AG09309 (cell line): ENCODE results near the gene PDE4D.
A peak's percentile ranks its signal among the peaks of the same experiment; 100 is the strongest.

ENCODE experiments used
- DNase-seq: peaks from one replicate; pipeline ENCODE4 v3.0.0-alpha.2; 2010; ENCODE audit warnings: low read depth
- H3K4me3 ChIP-seq: 2 replicates; pipeline ENCODE4 v1.5.1; 2011; ENCODE audit warnings: mild to moderate bottlenecking, low read depth, low read length, moderate library complexity; ENCODE audit not compliant: control insufficient read depth
- TF ChIP-seq, protein P1 (sequence below): IDR thresholded peaks from 2 replicates; pipeline ENCODE4 v1.5.1; 2011; ENCODE audit warnings: mild to moderate bottlenecking, low read depth, low read length, inconsistent platforms; ENCODE audit not compliant: insufficient read depth, control insufficient read depth; ENCODE audit errors: missing control alignments

Gene PDE4D

DNA sequence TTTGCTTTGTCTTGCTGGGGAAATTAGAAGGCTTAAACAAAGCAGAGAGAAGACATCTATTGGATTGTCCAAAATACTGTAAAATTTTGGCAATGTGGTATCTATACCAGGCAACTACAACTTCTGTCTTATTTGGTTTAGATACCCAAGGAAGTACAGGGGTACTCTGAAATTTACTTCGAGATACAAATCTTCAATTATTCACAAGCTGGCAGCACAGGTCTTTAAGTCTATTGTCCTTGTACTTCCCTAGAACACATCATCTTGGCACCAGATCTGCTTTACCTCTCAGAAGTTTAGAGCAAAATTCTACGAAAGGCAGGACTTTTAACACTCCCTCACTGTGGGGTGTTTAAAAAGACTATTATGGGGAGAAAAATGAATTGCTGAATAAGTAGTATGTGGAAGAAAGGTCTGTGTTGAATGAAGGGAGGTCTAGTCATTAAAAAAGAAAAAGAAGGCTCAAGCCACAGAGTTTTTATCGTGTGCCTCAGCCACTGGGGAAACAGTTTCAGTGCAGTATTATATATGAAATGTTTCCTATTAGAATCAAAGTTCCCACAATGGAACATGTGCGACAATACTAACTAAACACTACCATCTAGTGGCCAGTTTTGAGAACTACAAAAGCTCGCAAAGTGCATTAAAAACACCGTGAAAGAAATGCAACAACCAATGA is 93.7 kb downstream of the PDE4D start:
- no peak for DNase-seq
- TF ChIP-seq, protein P1, sequence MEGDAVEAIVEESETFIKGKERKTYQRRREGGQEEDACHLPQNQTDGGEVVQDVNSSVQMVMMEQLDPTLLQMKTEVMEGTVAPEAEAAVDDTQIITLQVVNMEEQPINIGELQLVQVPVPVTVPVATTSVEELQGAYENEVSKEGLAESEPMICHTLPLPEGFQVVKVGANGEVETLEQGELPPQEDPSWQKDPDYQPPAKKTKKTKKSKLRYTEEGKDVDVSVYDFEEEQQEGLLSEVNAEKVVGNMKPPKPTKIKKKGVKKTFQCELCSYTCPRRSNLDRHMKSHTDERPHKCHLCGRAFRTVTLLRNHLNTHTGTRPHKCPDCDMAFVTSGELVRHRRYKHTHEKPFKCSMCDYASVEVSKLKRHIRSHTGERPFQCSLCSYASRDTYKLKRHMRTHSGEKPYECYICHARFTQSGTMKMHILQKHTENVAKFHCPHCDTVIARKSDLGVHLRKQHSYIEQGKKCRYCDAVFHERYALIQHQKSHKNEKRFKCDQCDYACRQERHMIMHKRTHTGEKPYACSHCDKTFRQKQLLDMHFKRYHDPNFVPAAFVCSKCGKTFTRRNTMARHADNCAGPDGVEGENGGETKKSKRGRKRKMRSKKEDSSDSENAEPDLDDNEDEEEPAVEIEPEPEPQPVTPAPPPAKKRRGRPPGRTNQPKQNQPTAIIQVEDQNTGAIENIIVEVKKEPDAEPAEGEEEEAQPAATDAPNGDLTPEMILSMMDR = peak; percentile 49
- H3K4me3 ChIP-seq = no peak overlapping the region

DNA sequence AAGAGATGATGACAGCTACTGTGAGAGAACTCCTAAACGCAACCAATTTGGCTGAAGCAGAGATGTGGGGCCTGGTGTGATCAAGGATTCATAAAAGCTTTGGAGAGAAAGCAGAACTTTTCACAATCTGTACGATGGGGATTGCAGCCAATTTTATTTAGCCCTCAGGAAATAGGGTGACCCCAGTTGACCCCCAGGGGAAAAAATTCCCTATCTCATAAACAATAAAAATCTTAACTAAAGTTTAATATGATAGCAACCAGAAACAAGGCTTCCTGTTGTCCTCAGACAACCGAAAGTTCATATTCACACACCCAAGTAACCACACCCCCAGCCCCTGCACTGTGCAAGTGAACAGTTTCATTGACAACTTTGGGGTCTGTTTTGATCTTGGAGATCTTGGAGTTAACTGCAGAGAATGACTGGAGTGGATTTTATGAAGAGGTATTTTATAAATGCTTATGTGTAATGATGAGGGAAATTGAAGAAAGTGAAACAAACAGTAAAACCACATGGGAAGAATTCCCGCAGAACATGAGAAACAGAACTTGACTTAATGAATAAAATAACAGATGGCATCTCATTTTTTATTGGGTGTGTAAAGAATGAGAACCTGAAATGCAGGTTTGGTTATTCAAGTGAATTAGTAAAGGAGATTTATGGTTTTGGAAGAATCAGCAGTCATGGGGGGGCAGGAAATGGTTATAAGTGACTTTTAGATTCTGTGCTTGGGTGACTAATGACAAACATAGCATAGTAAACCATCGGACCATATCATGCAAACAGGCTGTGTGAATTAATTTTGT is 94.5 kb downstream of the PDE4D start:
- H3K4me3 ChIP-seq = no peak overlapping the region
- no peak for DNase-seq
- TF ChIP-seq, protein P1 = no peak

DNA sequence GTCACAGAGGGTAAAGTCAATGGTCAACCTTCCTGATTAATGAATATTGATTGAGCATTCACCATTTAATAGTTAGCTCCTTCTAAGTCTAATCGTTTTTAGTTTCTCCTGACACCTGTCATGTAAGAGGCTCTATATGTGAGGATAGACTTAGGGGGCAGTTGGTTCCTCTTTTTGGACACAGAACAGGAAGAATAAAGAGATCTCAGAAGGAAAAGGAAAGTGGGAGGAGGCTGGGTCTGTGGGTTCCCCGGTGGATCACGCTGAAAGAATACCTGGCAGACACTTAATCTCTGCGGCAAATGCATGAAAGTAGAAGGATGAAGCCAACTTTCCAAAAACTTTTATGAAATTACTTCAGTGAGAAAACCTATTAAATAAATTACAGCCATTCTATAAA is 98.4 kb downstream of the PDE4D start:
- DNase-seq = no peak
- TF ChIP-seq, protein P1 = no peak

DNA sequence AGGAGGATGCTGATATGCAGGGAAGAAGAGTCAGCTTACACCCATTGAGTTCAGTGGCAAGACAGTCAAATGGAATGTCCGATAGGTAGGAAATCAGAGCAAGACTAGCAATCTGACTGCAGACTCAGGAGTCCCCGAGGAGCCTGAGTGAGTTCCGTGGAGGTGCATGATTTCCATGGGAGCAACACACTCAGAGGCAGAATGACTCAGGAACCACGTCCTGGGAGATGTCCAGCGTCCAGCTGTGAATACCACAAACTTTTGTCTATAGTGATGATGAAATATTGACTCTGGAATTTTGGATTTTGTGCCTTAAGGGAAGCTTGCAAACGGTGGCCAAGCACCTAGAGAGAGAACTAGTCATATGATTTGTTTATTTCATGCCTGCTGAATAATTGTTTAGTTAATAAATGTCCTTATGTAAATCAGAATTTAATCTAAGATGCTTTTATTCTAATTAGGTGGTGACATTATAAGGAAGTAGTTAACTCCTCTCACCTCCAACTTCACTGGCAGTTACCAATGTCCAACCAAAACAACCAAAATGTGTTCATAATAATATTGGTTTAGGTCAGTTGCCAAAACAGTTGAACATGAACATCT is 100.4 kb downstream of the PDE4D start:
- H3K4me3 ChIP-seq = no peak overlapping the region
- TF ChIP-seq, protein P1 = no peak
- DNase-seq = peak; percentile 71

More for the DNA sequence above, 98.4 kb downstream of the PDE4D start:
- no peak overlapping the region for H3K4me3 ChIP-seq

DNA sequence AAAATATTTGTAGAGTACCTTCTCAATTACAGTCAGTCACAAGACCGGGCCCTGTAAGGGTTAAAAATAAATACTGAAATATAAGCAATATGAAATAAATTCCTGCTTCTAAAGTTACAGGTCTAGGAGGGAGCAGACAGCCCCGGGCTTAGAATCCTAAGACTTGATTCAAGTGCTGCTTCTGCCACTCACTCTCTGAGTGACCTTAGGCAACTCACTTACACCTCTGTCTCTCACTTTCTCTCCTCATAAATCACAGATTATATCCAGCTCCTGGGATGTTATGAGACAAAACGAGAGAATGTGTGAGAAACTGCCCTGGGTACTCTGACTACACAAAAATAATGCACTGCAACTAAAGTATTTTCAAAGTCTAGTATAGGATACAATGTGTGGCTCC is 101.9 kb downstream of the PDE4D start:
- TF ChIP-seq, protein P1 = no peak
- no peak overlapping the region for H3K4me3 ChIP-seq
- DNase-seq = no peak

DNA sequence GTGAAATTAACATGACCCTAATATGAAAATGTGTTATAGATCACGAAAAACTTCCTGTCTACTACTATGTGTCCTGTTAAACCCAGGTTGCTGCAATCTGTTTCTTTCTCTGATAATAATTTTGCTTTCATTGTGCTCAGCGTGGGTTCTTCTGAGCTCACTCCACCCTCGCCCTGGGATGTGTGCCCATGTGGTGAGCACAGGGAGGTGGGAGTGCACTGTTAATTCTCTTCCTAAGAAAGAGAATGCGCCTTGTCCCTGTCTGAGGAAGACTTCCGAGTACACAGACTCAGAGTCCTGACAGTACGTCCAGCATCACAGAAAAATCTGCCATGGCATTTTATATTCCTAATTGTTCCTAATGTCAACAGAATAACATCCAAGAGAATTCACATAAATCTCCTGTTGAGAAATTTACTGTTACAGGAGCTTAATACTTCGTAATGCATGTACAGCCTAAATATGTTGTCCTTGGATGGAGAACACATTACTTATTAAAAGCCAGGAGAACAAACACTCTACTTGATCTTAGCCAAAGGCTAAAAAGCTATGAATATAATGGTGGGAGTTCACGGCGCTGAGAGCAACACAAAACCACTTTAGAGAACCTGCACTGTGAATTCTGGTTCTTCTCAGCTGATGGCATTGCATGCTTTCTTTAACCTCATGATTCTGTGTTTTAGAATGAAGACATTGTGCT is 102.6 kb downstream of the PDE4D start:
- no peak overlapping the region for H3K4me3 ChIP-seq
- no peak for DNase-seq
- TF ChIP-seq, protein P1 = no peak
